Activated CD4-positive, alpha-beta T cell treated with anti-CD3 and anti-CD28 coated beads, Interleukin-2, amount 50 U/mL, for 4 hours (primary cell): ENCODE results near the gene AZU1.
"Not testable (repeated sequence)": the region's sequence is repeated elsewhere in the genome, so short reads cannot be mapped to it uniquely, and the experiment has no call there.

Experiments used
- DNase-seq, 2 experiments: peaks; one replicate each; pipeline ENCODE4 v3.0.0-alpha.2; 2020

Gene AZU1

DNA sequence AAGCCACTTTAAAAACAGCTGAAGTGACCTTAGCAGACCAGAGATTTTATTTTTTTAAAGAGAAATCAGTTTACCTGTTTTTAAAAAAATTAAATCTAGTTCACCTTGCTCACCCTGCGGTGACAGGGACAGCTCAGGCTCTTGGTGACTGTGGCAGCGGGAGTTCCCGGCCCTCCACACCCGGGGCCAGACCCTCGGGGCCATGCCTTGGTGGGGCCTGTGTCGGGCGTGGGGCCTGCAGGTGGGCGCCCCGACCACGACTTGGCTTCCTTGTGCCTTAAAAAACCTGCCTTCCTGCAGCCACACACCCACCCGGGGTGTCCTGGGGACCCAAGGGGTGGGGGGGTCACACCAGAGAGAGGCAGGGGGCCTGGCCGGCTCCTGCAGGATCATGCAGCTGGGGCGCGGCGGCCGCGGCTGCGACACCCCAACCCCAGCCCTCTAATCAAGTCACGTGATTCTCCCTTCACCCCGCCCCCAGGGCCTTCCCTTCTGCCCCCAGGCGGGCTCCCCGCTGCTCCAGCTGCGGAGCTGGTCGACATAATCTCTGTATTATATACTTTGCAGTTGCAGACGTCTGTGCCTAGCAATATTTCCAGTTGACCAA is 16.7 kb upstream of the AZU1 start:
- no peak for DNase-seq

DNA sequence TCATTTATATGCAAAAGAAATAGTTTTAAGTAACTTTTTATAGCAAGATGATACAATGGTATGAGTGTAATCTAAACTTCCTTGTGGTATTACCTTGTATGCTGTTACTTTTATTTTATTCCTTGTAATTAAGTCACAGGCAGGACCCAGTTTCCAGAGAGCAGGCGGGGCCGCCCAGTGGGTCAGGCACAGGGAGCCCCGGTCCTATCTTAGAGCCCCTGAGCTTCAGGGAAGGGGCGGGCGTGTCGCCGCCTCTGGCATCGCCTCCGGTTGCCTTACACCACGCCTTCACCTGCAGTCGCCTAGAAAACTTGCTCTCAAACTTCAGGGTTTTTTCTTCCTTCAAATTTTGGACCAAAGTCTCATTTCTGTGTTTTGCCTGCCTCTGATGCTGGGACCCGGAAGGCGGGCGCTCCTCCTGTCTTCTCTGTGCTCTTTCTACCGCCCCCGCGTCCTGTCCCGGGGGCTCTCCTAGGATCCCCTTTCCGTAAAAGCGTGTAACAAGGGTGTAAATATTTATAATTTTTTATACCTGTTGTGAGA is 16.1 kb upstream of the AZU1 start:
- no peak for DNase-seq

DNA sequence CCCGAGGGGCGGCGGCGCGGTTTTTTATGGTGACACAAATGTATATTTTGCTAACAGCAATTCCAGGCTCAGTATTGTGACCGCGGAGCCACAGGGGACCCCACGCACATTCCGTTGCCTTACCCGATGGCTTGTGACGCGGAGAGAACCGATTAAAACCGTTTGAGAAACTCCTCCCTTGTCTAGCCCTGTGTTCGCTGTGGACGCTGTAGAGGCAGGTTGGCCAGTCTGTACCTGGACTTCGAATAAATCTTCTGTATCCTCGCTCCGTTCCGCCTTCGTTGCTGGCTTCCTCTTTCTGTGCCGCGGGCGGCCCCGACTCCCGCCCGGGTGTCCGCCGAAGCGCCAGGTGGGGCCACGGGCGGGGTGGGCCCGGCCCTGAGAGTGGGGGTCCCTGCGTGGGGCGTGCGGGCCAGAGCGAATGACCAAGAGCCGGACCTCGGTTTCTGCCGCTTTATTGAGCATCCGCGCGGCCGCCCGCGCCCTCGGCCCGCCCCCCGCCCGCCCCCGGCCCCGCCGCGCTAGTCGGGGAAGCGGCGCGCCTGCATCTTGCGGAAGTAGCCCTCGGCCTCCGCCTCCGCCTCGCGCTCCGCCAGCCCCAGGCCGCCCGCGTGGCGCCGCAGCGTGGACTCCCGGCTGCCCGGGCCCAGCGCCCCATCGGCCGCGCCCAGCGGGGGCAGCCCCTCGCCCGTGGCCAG is 15.4 kb upstream of the AZU1 start:
- DNase-seq, result no peak

DNA sequence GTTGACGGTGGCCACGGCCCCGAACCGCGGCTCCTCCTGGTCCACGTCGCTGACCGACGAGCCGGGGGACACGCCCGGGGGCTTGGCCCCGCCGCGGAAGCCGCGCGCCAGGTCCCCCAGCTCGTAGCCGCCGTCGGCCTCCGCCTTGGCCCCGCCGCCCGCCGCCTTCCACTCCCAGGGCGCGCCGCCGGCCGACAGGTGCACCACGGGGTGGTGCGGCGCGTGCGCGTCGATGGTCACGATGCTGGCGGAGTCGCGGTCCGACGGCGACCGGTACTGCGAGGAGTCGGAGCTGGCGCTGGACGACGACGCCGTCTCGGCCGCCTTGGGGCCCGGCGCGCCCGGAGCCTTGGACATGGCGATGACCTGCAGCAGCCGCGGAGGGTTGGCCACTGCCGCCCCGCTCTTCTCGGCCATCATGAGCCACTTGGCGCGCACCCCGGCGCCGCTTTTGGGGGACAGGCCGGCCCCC is 14.9 kb upstream of the AZU1 start:
- DNase-seq, result no peak

DNA sequence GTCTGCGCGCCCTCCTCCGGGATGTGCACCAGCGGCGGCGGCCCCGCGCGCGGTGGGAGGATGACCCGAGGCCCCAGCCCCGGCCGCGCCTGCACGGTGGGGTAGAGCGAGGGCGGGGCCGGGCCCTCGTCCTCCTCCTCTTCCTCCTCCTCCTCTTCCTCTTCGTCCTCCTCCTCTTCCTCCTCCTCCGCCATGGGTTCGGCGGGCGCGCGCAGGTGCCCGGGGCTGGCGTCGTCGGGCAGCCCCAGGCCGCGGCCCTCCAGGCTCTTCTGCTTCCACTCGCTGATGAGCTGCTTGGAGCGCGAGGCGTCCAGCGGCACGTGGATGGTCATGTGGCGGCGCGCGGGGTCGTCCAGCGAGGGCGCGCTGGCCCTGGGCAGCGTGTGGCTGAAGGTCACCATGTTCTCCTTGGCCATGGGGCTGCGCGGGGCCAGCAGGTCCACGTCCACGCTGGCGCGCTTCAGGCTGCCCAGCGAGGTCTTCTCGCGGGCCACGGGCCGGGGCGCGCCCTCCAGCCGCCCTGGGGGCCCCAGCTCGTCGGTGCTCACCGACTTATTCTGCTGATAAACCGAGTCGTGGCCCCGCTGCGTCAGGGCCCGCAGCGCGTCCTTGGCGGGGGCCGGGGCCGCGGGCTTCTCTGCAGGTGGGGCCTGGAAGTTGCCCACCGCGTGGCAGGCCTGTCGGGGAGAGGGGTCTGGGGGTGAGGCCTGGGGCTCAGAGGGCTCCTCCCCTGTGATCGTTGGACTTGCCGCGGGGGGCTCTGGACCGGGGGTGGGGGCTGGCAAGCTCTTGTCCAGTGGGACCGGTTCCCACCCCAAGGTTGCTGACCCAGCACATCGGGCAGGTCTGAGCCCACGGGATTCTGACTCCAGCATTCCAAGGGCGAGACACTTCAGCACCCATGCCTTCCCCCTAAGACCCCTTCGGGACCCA is 14.2 kb upstream of the AZU1 start:
- DNase-seq, result no peak

DNA sequence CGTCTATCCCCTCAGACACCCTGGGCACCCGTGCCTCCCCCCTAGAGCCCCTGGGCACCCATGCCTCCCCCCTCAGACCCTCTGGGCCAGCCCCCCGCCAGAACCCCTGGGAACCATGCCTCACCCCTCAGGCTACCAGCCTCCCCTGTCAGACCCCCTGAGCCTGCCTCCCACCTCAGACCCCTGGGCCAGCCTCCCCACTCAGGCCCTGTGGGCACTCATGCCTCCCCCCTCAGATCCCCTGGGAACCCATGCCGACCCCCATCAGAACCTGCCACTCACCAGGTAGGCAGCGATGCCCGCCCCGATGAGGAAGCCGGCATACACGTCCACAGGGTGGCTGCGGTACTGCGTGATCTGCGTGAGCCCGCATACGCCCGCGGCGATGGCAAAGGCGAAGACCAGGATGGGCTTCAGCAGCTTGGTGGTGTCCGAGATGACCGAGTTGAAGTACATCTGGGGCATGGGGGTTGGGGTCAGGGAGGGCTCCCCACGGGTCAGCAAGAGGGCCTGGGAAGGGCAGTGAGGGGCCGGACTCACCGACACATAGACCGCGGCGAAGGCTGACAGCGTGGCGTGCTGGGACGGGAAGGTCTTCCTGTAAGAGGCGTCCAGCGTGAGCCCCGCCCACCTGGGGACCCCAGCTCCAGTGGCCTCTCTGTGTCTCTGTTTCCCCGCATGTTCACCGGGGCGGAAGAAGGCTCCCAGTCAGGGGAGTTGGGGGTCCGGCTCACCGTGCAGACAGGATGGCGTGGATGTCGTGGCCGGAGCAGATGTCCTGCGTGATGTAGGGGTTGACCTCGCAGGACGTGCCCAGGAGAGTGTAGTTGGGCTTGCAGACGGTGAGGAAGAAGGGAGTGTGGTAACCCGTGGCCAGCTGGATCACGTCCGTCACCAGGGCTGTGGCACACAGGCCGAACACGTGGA is 13.2 kb upstream of the AZU1 start:
- no peak for DNase-seq

DNA sequence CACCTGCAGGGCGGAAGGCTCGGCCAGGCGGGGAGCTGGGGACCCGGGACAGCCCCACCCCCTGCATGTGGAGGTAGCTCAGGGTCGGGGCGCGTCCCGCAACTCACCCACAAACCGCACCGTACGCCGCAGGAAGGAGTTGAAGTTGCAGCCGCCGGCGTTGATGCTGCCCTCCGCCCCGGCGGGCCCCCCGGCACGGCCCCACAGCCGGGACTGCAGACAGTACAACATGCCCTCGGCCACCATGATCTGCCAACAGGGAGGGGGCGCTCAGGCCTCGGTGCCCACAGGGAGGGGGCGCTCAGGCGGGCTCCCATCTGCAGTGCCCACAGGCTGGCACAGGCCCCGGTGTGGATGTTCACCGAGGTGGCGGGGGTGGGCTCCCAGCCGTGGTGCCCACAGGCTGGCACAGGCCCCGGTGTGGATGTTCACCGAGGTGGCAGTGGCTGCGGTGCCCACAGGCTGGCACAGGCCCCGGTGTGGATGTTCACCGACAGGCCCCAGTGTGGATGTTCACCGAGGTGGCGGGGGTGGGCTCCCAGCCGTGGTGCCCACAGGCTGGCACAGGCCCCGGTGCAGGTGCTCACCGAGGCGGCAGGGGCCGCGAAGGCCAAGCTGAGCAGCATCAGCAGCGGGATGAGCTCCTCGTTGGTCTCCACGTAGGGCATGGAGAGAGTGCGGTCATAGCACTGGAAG is 12.4 kb upstream of the AZU1 start:
- DNase-seq, result no peak

DNA sequence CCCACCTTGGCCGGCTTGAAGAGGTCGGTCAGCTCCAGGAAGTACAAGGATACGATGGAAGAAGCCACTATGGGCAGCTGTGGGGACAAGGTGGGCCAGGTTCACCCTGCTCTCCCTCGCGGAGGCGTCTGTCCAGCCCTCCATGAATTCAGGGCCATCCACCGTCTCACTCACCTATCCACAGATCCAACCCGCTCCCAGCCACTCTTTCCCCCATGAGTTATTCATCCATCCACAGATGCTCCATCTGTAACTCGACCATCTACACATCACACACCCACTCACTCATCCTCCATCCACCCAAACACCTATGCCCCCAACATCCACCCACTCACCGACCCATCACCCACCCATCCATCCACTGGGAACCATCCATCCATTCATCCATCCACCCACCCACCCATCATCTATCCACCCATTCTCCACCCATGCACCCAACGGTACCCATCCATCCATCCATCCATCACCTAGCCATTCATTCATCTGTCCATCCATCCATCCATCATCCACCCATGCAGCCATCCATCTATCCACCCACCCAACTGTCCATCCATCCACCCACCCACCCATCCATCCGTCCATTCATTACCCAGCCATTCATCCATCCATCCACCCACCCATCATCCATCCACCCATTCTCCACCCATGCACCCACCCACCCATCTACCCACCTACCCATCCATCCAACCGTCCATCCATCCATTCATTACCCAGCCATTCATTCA is 11.7 kb upstream of the AZU1 start:
- DNase-seq, result no peak

DNA sequence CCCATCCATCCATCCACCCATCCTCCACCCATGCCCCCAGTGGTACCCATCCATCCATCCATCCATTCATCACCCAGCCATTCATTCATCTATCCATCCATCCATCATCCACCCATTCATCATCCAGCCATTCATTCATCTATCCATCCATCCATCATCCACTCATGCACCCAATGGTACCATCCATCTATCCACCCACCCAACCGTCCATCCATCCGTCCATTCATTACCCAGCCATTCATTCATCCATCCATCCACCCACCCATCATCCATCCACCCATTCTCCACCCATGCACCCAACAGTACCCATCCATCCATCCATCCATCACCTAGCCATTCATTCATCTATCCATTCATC is 11.2 kb upstream of the AZU1 start:
- DNase-seq, result no peak

DNA sequence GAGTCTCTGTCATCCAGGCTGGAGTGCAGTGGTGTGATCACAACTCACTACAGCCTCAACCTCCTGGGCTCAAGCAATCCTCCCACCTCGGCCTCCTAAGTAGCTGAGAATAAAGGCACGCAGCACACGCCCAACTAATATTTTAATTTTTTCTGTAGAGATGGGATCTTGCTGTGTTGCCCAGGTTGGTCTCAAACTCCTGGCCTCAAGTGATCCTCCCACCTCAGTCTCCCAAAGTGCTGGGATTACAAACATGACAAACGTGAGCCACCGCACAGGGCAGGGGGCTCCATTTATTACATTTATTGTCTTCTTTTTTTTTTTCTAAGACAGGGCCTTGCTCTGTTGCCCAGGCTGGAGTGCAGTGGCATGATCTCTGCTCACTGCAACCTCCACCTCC is 7.4 kb upstream of the AZU1 start:
- DNase-seq, result not testable (repeated sequence)

DNA sequence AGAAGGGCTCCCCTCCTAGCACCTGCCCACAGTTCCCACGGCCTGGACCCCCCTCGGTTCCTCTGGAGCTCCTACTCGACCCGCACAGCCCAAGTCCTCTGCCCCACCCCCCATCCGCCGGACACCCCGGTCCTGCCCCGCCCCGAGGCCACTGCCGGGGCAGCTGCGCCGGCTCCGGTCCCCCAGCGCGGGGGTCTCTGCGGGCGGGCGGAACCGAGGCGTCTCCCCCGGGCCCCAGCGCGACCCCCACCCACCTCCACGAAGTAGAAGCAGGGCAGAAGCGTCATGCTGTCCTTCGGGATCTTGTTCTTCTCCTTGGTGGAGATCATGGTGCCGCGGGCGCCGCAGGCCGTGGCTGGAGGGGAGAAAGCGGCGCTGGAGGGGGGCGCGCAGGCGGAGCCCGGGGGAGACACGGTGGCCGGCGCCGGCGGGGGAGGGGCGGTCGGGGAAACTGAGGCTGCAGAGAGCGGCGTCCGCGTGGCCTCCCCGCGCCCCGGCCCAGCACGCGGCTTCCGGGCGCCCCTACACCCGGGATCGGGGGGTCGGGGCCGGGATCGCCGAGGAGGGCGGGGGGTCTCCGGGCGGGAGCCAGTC is 6.3 kb upstream of the AZU1 start:
- no peak for DNase-seq

DNA sequence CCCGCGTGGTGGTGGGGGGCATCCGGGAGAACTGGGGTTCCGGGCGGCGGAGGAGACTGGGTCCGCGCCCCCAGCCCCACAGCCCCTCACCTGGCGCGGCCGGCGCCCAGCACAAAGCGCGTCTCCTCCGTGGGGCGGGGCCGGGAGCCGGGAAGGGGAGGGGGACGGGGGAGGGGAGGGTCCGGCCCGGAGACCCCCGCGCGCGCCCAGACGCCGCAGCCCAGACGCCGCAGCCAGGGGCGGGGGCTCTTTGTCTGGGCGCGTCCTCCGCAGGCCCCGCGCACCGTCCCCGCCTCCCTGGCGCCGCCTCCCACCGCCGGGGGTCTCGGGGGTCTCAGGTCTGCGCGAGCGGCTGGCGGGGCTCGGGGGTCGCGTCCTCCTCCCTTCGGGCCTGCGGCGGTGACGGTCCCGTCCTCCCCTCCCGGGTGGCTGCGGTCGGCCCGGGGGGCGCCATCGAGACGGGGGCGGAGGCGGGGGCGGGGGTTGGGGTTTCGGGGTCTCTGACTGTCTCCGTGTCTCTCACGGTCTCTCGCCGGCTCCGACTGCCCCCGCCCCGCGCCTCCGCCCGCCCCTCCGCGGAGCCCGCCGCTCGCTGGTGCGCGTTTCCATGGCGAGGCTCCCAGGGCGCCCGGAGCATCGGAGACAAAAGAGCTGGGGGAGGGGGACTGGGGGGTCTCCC is 5.7 kb upstream of the AZU1 start, which contains the start of gene PLPPR3:
PLPPR3 (minus strand) TSS at position 131 of the 679 bp plus-strand sequence. CDS start 396 bp downstream, outside the sequence.
- DNase-seq, result no peak

DNA sequence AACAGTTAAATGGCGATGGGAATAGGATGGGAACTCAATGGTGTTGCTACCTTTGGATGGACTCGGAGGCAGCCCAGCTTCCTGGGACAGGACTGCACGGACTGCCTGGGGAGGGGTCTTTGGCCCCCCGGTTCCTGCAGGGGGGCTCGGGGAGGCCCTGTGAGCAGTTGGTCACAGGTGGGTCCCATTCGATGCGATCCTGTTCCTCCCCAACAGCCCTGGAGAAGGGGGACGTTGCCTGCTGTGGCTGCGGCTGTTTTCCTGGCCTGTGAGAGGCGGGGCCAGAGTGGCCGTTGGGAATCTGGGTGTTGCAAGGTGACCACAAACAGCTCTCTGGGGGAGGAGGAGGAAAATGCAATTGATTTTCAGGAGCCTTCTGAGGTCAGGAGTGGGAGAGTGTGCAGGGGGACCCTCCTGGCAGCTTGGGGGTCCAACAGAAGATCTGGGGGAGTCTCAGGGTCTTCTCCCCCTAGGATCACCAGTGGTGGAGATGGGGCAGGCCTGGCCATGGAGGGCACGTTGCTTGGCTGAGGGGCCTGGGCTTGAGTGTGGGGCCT is 4.0 kb upstream of the AZU1 start:
- DNase-seq, result no peak

DNA sequence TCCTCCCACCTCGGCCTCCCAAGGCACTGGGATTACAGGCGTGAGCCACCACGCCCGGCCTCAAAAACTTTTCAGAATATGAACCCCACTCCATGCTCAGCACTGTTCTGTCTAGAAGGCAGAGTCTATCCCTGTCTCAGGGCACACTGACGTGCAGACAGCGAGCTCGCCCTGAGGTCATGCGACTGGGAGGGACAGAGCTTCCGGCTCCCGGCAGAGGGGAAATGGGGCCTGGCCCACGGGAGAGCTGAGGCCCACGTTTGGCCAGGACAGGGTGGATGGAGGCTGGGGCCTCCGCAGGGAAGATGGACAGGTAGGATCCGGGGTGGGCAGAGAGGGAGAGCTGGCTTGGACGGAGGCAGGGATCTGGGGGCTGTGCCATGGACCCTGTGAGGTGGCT is 2.8 kb upstream of the AZU1 start:
- no peak for DNase-seq

DNA sequence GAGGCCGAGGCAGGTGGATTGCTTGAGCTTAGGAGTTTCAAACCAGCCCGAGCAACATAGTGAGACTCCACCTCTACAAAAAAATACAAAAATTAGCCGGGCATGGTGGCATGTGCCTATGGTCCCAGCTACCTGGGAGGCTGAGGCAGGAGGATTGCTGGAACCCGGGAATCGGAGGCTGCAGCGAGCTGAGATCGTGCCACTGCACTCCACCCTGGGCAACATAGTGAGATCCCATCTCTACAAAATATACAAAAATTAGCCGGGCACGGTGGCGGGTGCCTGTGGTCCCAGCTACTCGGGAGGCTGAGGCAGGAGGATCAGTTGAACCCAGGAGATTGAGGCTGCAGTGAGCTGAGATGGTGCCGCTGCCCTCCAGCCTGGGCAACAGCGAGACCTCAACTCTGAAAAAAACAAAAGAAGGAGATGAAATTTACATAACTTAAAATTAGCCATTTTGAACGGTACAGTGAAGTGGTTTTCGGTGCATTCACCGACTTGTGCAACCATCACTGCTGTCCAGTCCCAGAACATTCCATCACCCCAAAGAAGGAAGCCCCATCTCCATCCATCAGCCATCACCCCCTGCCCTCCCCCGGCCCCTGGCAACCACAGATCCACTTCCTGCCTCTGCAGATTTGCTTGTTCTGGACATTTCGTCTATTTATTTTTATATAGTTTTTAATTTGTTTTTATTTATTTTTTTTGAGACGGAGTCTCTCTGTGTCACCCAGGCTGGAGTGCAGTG is 1.6 kb upstream of the AZU1 start:
- no peak for DNase-seq

DNA sequence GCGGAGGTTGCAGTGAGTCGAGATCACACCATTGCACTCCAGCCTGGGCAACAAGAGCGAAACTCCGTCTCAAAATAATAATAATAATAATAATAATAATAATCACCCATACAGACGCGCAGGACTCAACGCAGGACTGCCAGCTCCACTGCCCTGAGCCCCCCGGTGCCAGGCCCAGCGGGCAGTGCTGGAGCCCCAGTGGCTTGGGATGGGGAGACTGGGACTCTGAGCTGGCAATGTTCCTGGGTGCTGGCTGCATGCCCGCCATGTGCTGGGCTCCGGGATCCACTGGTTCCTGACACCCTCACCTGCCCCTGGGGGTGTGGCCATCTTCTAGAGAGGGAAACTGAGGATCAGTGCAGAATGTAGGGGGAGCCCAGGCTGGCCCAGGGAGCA is 325 bp upstream of the AZU1 start:
- no peak for DNase-seq

DNA sequence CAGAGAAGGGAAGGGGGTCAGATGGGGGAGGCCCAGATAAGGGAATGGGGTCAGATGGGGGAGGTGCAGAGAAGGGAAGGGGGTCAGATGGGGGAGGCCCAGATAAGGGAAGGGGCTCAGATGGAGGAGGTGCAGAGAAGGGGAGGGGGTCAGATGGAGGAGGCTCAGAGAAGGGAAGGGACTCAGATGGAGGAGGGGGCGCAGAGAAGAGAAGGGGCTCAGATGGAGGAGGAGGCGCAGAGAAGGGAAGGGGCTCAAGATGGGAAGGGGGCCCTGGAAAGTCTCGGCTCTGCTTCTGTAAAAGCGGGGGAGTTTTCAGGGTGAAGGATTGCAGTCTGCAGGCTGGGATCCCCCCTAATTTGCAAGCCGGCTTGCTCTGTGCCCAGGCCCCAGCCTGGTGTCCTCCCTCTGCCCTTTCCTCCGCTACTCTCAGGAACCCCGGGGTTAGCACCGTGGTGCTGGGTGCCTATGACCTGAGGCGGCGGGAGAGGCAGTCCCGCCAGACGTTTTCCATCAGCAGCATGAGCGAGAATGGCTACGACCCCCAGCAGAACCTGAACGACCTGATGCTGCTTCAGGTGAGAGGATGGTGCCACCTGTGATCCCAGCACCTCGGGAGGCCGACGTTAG is 1.6 kb downstream of the AZU1 start:
- DNase-seq, result no peak
